ENCODE results near the gene GZMB. TPM values are rescaled to one million over a fixed set of nuclear protein-coding genes. Genes with fewer than 3 reads are reported as not detected.
"Not testable (repeated sequence)": the region's sequence is repeated elsewhere in the genome, so short reads cannot be mapped to it uniquely, and the experiment has no call there.

Gene GZMB
- total and polyA plus RNA-seq, 5 donors, result 0.38 to 0.95 (median 0.71) TPM; not detected in 2

- ATAC-seq (no peak), DNase-seq (peak in 1 of 3 donors; percentile 53)
- Histone ChIP-seq H3K27me3 (ENCODE audit: control insufficient read depth, insufficient read depth) (no peaks in the 10 kb centered on the region), H3K9me3 (ENCODE audit: control insufficient read depth, low read length) (no peaks in the 10 kb centered on the region), H3K4me1 (ENCODE audit: control insufficient read depth, insufficient read depth, low read length) (no peaks in the 10 kb centered on the region), H3K27ac (ENCODE audit: low read length) (no peak overlapping the region), H3K4me3 (ENCODE audit: low read length) (no peak overlapping the region)
- intact Hi-C loops (cut with DNase I), result no loop called here
- 54% methylated on average over 3 of the region's 3 CpGs for WGBS
Measured at GRCh38 chr14:24605435-24606190, 28.4 kb downstream of the GZMB start.

- Histone ChIP-seq H3K4me1 (ENCODE audit: control insufficient read depth, insufficient read depth, low read length) (no peaks in the 10 kb centered on the region), H3K4me3 (ENCODE audit: low read length) (no peak overlapping the region), H3K9me3 (ENCODE audit: control insufficient read depth, low read length) (peaks cover 6% of the 10 kb centered on the region), H3K27ac (ENCODE audit: low read length) (no peak overlapping the region), H3K27me3 (ENCODE audit: control insufficient read depth, insufficient read depth) (no peaks in the 10 kb centered on the region)
- ATAC-seq (no peak), DNase-seq (no peak)
- intact Hi-C loops (cut with DNase I), result no loop called here
Measured at GRCh38 chr14:24597403-24597802, 36.6 kb downstream of the GZMB start.

GRCh38 chr14:24595073-24595808, 38.7 kb downstream of the GZMB start:
- WGBS, result 70% methylated on average over 3 of the region's 3 CpGs
- no peak for DNase-seq
- Histone ChIP-seq H3K4me1 (ENCODE audit: control insufficient read depth, insufficient read depth, low read length) (no peaks in the 10 kb centered on the region), H3K4me3 (ENCODE audit: low read length) (no peak overlapping the region), H3K9me3 (ENCODE audit: control insufficient read depth, low read length) (peaks cover 6% of the 10 kb centered on the region), H3K27me3 (ENCODE audit: control insufficient read depth, insufficient read depth) (no peaks in the 10 kb centered on the region), H3K27ac (ENCODE audit: low read length) (no peak overlapping the region)
- ATAC-seq, result no peak
- intact Hi-C loops (cut with DNase I), result no loop called here

- intact Hi-C loops (cut with DNase I); H3K27ac ChIP-seq (ENCODE audit: low read length); H3K4me1 ChIP-seq (ENCODE audit: control insufficient read depth, insufficient read depth, low read length); DNase-seq; H3K27me3 ChIP-seq (ENCODE audit: control insufficient read depth, insufficient read depth); H3K9me3 ChIP-seq (ENCODE audit: control insufficient read depth, low read length); ATAC-seq; H3K4me3 ChIP-seq (ENCODE audit: low read length): not testable (repeated sequence)
- 67% methylated on average over 2 of the region's 2 CpGs for WGBS
Measured at GRCh38 chr14:24591004-24591403, 43.0 kb downstream of the GZMB start.

GRCh38 chr14:24584402-24584801, 49.6 kb downstream of the GZMB start:
- H3K27ac ChIP-seq (ENCODE audit: low read length); ATAC-seq; H3K9me3 ChIP-seq (ENCODE audit: control insufficient read depth, low read length); intact Hi-C loops (cut with DNase I); DNase-seq; H3K27me3 ChIP-seq (ENCODE audit: control insufficient read depth, insufficient read depth); H3K4me1 ChIP-seq (ENCODE audit: control insufficient read depth, insufficient read depth, low read length); H3K4me3 ChIP-seq (ENCODE audit: low read length): not testable (repeated sequence)
- WGBS, result 74% methylated on average over 2 of the region's 3 CpGs

Other genes with a start within 250 kb of the GZMB start
- gene NYNRIN, start 235.2 kb downstream of the GZMB start, total RNA-seq, result 10 to 100 TPM in 2 of 4 donors, 1 to 10 TPM in 2; 9.3 to 12.0 (median 10.5) TPM
- gene NYNRIN, start 235.2 kb downstream of the GZMB start, polyA plus RNA-seq, result 5.1 TPM
- gene CBLN3, start 204.5 kb downstream of the GZMB start, total RNA-seq, result 1 to 10 TPM; 1.6 to 3.1 (median 2.7) TPM
- gene CBLN3, start 204.5 kb downstream of the GZMB start, polyA plus RNA-seq, result 1.3 TPM
- gene KHNYN, start 204.2 kb downstream of the GZMB start, total RNA-seq, result 10 to 100 TPM; 23.4 to 27.7 (median 26.0) TPM
- 19.1 TPM for gene KHNYN, start 204.2 kb downstream of the GZMB start, polyA plus RNA-seq
- 100 to 1,000 TPM in 1 of 4 donors, 10 to 100 TPM in 3; 74.6 to 101 (median 94.4) TPM for gene SDR39U1, start 191.4 kb downstream of the GZMB start, total RNA-seq
- gene SDR39U1, start 191.4 kb downstream of the GZMB start, polyA plus RNA-seq, result 128 TPM
- gene CMA1, start 125.9 kb downstream of the GZMB start, total RNA-seq, result under 1 TPM in 1 of 4 donors, not detected in 3; 0.76 TPM
- gene CMA1, start 125.9 kb downstream of the GZMB start, polyA plus RNA-seq, result not detected
- 1 to 10 TPM in 2 of 4 donors, under 1 TPM in 1, not detected in 1; 0.46 to 2.1 (median 1.4) TPM for gene CTSG, start 57.9 kb downstream of the GZMB start, total RNA-seq
- not detected for gene CTSG, start 57.9 kb downstream of the GZMB start, polyA plus RNA-seq
- 1 to 10 TPM in 1 of 4 donors, under 1 TPM in 2, not detected in 1; 0.56 to 2.0 (median 0.97) TPM for gene GZMH, start 24.5 kb downstream of the GZMB start, total RNA-seq
- 0.32 TPM for gene GZMH, start 24.5 kb downstream of the GZMB start, polyA plus RNA-seq